ENCODE results near the gene PKP3.
"Not testable (repeated sequence)": the region's sequence is repeated elsewhere in the genome, so short reads cannot be mapped to it uniquely, and the experiment has no call there.

The PKP3 gene, protein sequence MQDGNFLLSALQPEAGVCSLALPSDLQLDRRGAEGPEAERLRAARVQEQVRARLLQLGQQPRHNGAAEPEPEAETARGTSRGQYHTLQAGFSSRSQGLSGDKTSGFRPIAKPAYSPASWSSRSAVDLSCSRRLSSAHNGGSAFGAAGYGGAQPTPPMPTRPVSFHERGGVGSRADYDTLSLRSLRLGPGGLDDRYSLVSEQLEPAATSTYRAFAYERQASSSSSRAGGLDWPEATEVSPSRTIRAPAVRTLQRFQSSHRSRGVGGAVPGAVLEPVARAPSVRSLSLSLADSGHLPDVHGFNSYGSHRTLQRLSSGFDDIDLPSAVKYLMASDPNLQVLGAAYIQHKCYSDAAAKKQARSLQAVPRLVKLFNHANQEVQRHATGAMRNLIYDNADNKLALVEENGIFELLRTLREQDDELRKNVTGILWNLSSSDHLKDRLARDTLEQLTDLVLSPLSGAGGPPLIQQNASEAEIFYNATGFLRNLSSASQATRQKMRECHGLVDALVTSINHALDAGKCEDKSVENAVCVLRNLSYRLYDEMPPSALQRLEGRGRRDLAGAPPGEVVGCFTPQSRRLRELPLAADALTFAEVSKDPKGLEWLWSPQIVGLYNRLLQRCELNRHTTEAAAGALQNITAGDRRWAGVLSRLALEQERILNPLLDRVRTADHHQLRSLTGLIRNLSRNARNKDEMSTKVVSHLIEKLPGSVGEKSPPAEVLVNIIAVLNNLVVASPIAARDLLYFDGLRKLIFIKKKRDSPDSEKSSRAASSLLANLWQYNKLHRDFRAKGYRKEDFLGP

DNA sequence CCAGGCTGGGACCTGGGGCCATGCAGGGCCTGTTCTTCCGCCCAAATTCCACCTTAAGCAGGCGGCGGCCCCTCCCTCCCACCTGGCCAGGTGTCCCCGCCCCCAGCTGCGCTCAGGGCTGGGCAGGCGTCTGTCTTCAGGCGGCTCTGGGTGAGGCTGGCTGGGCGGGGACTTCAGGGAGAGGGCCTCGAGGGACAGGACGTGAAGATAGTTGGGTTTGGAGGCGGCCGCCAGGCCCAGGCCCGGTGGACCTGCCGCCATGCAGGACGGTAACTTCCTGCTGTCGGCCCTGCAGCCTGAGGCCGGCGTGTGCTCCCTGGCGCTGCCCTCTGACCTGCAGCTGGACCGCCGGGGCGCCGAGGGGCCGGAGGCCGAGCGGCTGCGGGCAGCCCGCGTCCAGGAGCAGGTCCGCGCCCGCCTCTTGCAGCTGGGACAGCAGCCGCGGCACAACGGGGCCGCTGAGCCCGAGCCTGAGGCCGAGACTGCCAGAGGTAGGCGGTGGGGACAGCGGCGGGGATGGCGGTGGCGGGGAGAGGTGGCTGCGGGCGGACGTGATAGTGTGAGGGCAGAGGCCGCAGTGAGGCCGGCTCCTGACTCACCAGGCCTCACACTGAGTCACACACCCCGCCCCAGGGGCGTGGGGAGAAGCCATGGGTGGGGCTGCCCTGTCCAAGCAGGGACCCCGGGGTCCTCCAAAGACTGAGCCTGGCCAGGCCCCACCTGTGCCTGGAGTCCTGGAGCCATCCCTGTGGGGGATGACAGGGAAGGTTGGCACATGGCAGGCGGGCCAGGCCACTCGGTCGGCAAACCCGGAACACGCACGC, at the start of gene PKP3:
Gene PKP3, plus strand, starts transcription at position 176 of the 824 bp plus-strand sequence. Its CDS starts 84 bp downstream, at position 260.
- Histone ChIP-seq H3K27ac (ENCODE audit: low read depth in 2 of 2, low read length in 2 of 2) (peak within 1 kb of the TSS; percentile 88 to 93), H3K27me3 (ENCODE audit: control insufficient read depth in 2 of 2, insufficient read depth in 2 of 2, low read length in 2 of 2) (no peaks in the 10 kb centered on the region), H3K4me3 (ENCODE audit: low read length in 2 of 2) (peak within 1 kb of the TSS; percentile 77 to 83), H3K36me3 (ENCODE audit: control insufficient read depth in 2 of 2, insufficient read depth in 2 of 2, low read length in 2 of 2) (peaks cover 0 to 11% of the 10 kb centered on the region in 2 donors), H3K9me3 (ENCODE audit: control insufficient read depth in 2 of 2, low read length in 2 of 2) (no peaks in the 10 kb centered on the region), H3K4me1 (ENCODE audit: control insufficient read depth in 2 of 2, insufficient read depth in 2 of 2, low read length in 2 of 2) (peaks cover 8 to 14% of the 10 kb centered on the region in 2 donors), H3K9ac (ENCODE audit: low read depth in 1 of 2, low read length in 2 of 2) (peak within 1 kb of the TSS; percentile 83 to 96)

DNA sequence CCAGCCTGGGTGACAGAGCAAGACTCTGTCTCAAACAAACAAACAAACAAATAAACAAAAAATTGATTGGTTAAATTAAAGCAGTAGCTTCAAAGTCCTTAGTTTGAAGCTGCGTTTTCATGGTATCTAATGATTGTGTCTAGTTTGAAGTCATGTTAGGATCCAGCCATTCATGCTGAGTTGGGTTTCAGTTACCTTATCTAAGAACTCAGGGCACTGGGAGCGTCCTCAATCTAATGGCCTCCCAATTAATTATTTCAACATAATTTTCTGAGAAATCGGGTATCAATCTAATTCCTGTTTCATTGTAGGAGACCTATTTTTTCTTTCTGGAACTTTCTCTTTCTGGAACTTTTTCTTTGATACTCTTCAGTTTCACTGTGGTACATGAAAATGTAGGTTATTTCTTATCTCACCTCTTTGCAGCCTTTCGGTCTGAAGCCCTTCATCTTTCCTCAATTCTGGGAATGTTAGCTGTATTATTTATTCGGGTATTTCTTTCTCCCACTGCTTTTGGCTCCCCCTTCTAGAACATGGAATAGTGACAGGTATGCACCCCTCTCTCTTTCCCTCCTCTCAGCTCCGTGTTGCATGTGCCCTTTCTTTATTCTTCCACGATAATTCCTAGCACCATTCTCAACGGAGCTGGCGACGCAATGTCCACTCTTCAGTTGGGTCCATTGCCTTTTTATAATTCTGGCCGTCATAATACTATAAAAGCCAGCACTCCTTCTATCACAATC, 49.0 kb upstream of the PKP3 start:
- no peaks in the 10 kb centered on the region for H3K27me3 ChIP-seq (ENCODE audit: control insufficient read depth in 2 of 2, insufficient read depth in 2 of 2, low read length in 2 of 2)
- no peaks in the 10 kb centered on the region for H3K4me1 ChIP-seq (ENCODE audit: control insufficient read depth in 2 of 2, insufficient read depth in 2 of 2, low read length in 2 of 2)
- no peak overlapping the region for H3K27ac ChIP-seq (ENCODE audit: low read depth in 2 of 2, low read length in 2 of 2)
- no peak overlapping the region for H3K9ac ChIP-seq (ENCODE audit: low read depth in 1 of 2, low read length in 2 of 2)
- no peak overlapping the region for H3K4me3 ChIP-seq (ENCODE audit: low read length in 2 of 2)
- no peaks in the 10 kb centered on the region for H3K36me3 ChIP-seq (ENCODE audit: control insufficient read depth in 2 of 2, insufficient read depth in 2 of 2, low read length in 2 of 2)
- no peaks in the 10 kb centered on the region for H3K9me3 ChIP-seq (ENCODE audit: control insufficient read depth in 2 of 2, low read length in 2 of 2)

DNA sequence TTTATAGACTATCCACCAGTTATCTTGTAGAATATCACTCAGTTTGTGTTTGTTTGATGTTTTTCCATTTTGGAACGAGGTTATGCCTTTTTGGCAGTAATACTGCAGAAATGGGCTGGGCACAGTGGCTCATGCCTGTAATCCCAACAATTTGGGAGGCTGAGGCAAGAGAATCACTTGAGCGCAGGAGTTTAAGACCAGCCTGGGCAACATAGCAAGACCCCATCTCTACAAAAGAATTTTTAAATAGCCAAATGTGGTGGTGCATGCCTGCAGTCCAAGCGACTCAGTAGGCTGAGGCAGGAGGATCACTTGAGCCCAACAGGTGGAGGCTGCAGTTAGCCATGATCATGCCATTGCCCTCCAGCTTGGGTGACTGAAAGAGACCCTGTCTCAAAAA, 47.5 kb upstream of the PKP3 start:
- Histone ChIP-seq H3K36me3 (ENCODE audit: control insufficient read depth in 2 of 2, insufficient read depth in 2 of 2, low read length in 2 of 2) (no peaks in the 10 kb centered on the region), H3K4me3 (ENCODE audit: low read length in 2 of 2) (no peak overlapping the region), H3K4me1 (ENCODE audit: control insufficient read depth in 2 of 2, insufficient read depth in 2 of 2, low read length in 2 of 2) (peaks cover 3 to 4% of the 10 kb centered on the region in 2 donors), H3K27me3 (ENCODE audit: control insufficient read depth in 2 of 2, insufficient read depth in 2 of 2, low read length in 2 of 2) (no peaks in the 10 kb centered on the region), H3K27ac (ENCODE audit: low read depth in 2 of 2, low read length in 2 of 2) (no peak overlapping the region), H3K9ac (ENCODE audit: low read depth in 1 of 2, low read length in 2 of 2) (no peak overlapping the region), H3K9me3 (ENCODE audit: control insufficient read depth in 2 of 2, low read length in 2 of 2) (no peaks in the 10 kb centered on the region)

DNA sequence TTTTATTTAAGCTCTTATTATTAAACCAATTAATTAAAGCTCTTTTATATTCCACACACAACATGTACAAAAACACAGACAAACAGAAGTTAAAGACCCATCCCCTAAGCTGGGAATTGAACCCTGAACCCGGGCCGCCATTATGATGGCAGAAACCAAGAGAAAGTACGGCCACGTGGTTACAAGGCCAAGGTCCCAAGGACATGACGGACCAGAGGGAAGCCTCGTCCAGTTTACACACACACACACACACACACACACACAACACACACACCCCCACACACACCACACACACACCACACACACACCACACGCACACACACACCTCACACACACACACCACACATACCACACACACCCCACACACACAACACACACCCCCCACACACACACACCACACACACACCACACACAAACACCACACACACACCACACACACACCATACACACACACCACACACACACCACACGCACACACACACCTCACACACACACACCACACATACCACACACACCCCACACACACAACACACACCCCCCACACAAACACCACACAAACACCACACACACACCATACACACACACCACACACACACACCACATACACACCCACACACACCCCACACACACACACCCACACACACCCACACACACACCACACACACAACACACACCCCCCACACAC, 44.6 kb upstream of the PKP3 start:
- H3K27ac ChIP-seq (ENCODE audit: low read depth in 2 of 2, low read length in 2 of 2); H3K4me3 ChIP-seq (ENCODE audit: low read length in 2 of 2); H3K9ac ChIP-seq (ENCODE audit: low read depth in 1 of 2, low read length in 2 of 2); H3K27me3 ChIP-seq (ENCODE audit: control insufficient read depth in 2 of 2, insufficient read depth in 2 of 2, low read length in 2 of 2); H3K36me3 ChIP-seq (ENCODE audit: control insufficient read depth in 2 of 2, insufficient read depth in 2 of 2, low read length in 2 of 2); H3K9me3 ChIP-seq (ENCODE audit: control insufficient read depth in 2 of 2, low read length in 2 of 2): not testable (repeated sequence)
- peaks cover 8 to 15% of the 10 kb centered on the region in 2 donors for H3K4me1 ChIP-seq (ENCODE audit: control insufficient read depth in 2 of 2, insufficient read depth in 2 of 2, low read length in 2 of 2)

DNA sequence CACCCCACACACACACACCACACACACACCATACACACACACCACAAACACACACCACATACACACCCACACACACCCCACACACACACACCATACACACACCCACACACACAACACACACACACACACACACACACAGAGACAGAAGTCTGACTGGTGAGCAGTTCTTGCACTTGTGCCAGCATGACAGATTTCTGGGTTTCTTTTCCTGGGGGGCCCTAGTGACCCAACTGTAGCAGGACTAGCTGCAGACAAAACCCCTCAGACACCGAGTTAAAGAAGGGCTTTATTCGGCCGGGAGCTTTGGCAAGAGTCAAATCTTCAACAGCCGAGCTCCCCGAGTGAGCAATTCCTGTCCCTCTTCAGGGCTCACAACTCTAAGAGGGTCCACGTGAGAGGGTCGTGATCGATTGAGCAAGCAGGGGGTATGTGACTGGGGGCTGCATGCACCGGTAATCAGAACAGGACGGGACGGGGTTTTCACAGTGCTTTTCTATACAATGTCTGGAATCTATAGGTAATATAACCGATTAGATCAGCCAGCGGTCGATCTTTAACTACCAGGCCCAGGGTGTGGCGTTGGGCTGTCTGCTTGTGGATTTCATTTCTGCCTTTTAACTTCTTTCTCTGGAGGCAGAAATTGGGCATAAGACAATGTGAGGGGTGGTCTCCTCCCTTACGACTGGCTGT, 43.8 kb upstream of the PKP3 start:
- Histone ChIP-seq H3K4me1 (ENCODE audit: control insufficient read depth in 2 of 2, insufficient read depth in 2 of 2, low read length in 2 of 2) (peaks cover 10 to 16% of the 10 kb centered on the region in 2 donors), H3K27ac (ENCODE audit: low read depth in 2 of 2, low read length in 2 of 2) (peak overlapping the region in 1 of 2 donors; percentile 31)
- not testable (repeated sequence) for H3K4me3 ChIP-seq (ENCODE audit: low read length in 2 of 2); H3K36me3 ChIP-seq (ENCODE audit: control insufficient read depth in 2 of 2, insufficient read depth in 2 of 2, low read length in 2 of 2); H3K9ac ChIP-seq (ENCODE audit: low read depth in 1 of 2, low read length in 2 of 2); H3K27me3 ChIP-seq (ENCODE audit: control insufficient read depth in 2 of 2, insufficient read depth in 2 of 2, low read length in 2 of 2); H3K9me3 ChIP-seq (ENCODE audit: control insufficient read depth in 2 of 2, low read length in 2 of 2)

DNA sequence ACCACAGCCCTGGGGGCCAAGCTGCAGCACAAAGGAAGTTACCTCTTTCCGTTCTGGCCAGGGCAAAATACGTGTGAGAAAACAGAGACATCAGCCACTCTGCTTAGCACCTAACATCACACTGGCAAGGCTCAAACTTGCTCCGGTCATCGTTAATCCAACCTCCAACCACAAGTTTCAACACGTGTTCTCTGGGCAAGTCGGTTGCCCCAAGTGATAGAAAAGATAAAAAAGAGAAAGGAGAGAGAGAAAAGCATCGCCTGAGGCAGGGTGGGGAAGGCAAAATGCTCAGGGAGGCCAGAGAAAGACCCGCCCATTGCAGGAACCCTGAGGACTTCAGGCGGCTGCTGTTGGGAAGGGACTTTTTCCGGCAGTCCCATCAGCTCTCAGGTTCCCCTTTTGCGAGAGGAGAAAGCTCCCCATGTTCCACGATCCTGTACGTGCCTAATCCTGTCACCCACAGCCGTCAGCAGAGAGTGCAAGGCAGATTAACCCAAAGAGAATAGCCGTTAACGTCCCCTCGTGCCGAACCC, 43.2 kb upstream of the PKP3 start:
- Histone ChIP-seq H3K27ac (ENCODE audit: low read depth in 2 of 2, low read length in 2 of 2) (peak overlapping the region in 1 of 2 donors; percentile 31), H3K27me3 (ENCODE audit: control insufficient read depth in 2 of 2, insufficient read depth in 2 of 2, low read length in 2 of 2) (no peaks in the 10 kb centered on the region), H3K9ac (ENCODE audit: low read depth in 1 of 2, low read length in 2 of 2) (peak overlapping the region in 1 of 2 donors; percentile 45), H3K9me3 (ENCODE audit: control insufficient read depth in 2 of 2, low read length in 2 of 2) (no peaks in the 10 kb centered on the region), H3K36me3 (ENCODE audit: control insufficient read depth in 2 of 2, insufficient read depth in 2 of 2, low read length in 2 of 2) (no peaks in the 10 kb centered on the region), H3K4me3 (ENCODE audit: low read length in 2 of 2) (no peak overlapping the region), H3K4me1 (ENCODE audit: control insufficient read depth in 2 of 2, insufficient read depth in 2 of 2, low read length in 2 of 2) (peaks cover 15 to 22% of the 10 kb centered on the region in 2 donors)

DNA sequence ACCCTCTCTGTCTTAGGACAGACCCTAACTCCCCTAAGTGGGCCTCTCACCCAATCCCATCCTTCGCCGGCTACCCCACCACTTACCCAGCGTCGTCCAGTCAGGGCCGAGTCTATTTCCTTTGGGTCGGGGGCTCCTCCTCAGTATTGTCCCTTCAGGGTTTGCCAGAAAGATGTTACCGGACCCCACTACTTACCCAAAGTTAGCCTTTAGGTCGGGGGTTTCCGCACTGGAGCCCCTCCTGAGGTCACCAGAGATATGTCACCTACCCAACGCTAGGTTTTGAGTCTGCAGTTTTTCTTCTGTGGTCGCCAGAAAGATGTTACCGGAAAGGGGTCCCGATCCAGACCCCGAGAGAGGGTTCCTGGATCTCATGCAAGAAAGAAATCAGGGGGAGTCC, 42.6 kb upstream of the PKP3 start:
- no peak overlapping the region for H3K27ac ChIP-seq (ENCODE audit: low read depth in 2 of 2, low read length in 2 of 2)
- H3K4me1 ChIP-seq (ENCODE audit: control insufficient read depth in 2 of 2, insufficient read depth in 2 of 2, low read length in 2 of 2) = peaks cover 15 to 22% of the 10 kb centered on the region in 2 donors
- H3K9me3 ChIP-seq (ENCODE audit: control insufficient read depth in 2 of 2, low read length in 2 of 2) = no peaks in the 10 kb centered on the region
- no peaks in the 10 kb centered on the region for H3K27me3 ChIP-seq (ENCODE audit: control insufficient read depth in 2 of 2, insufficient read depth in 2 of 2, low read length in 2 of 2)
- no peaks in the 10 kb centered on the region for H3K36me3 ChIP-seq (ENCODE audit: control insufficient read depth in 2 of 2, insufficient read depth in 2 of 2, low read length in 2 of 2)
- H3K9ac ChIP-seq (ENCODE audit: low read depth in 1 of 2, low read length in 2 of 2) = no peak overlapping the region
- H3K4me3 ChIP-seq (ENCODE audit: low read length in 2 of 2) = no peak overlapping the region

DNA sequence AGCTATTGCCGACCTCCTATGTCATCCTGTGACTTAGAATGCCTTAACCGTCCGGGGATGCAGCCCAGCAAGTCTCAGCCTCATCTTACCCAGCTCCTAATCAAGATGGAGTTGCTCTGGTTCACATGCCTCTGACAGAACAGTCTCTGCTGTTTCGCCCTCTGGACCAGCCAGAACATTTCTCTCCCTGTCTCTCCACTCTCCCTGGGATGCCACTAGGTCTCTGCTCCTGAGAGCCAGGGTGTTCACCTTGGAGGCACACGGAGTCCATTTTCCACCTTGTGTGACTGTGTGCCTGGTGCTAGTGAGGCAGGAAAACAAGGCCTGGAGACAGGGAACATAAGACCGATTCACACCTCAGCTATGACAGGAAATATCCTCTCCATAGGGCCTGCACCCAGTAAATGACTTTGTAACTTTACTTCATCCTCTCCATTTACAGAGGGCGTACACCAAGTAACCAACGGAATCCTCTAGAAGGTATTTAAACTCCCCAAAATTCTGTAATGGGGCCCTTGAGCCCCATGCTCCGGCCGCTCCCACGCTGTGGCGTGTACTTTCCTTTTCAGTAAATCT, 41.5 kb upstream of the PKP3 start:
- Histone ChIP-seq H3K4me3 (ENCODE audit: low read length in 2 of 2) (no peak overlapping the region), H3K36me3 (ENCODE audit: control insufficient read depth in 2 of 2, insufficient read depth in 2 of 2, low read length in 2 of 2) (no peaks in the 10 kb centered on the region), H3K9ac (ENCODE audit: low read depth in 1 of 2, low read length in 2 of 2) (peak overlapping the region in 1 of 2 donors; percentile 36), H3K27me3 (ENCODE audit: control insufficient read depth in 2 of 2, insufficient read depth in 2 of 2, low read length in 2 of 2) (peaks cover 0 to 5% of the 10 kb centered on the region in 2 donors), H3K27ac (ENCODE audit: low read depth in 2 of 2, low read length in 2 of 2) (peak overlapping the region; percentile 73 to 78), H3K9me3 (ENCODE audit: control insufficient read depth in 2 of 2, low read length in 2 of 2) (no peaks in the 10 kb centered on the region), H3K4me1 (ENCODE audit: control insufficient read depth in 2 of 2, insufficient read depth in 2 of 2, low read length in 2 of 2) (peaks cover 15 to 22% of the 10 kb centered on the region in 2 donors)
